ENCODE results near the gene FHL3.

DNA sequence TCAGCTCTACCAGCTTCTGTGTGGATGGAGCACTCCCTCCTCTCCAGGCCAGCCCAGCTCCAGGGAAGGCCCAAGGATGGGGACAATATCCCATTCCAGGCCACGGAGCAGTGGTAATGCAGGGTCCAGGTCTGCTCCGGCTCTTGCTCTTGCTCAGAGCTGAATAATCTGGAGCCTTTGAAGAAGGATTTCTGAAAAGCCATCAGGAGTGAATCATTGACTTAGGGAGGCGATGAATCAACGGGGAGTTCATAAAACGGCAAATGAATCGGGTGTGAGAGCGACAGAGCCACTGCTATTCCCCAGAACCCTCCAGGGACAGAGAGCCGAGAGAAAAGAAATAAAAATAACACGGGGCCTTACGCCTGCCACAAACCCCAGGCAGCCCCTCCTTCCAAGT is 33.5 kb upstream of the FHL3 start:
- TF ChIP-seq, protein P1, sequence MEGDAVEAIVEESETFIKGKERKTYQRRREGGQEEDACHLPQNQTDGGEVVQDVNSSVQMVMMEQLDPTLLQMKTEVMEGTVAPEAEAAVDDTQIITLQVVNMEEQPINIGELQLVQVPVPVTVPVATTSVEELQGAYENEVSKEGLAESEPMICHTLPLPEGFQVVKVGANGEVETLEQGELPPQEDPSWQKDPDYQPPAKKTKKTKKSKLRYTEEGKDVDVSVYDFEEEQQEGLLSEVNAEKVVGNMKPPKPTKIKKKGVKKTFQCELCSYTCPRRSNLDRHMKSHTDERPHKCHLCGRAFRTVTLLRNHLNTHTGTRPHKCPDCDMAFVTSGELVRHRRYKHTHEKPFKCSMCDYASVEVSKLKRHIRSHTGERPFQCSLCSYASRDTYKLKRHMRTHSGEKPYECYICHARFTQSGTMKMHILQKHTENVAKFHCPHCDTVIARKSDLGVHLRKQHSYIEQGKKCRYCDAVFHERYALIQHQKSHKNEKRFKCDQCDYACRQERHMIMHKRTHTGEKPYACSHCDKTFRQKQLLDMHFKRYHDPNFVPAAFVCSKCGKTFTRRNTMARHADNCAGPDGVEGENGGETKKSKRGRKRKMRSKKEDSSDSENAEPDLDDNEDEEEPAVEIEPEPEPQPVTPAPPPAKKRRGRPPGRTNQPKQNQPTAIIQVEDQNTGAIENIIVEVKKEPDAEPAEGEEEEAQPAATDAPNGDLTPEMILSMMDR (IDR thresholded peaks at IDR 0.05): no peak
- TF ChIP-seq, protein P2, sequence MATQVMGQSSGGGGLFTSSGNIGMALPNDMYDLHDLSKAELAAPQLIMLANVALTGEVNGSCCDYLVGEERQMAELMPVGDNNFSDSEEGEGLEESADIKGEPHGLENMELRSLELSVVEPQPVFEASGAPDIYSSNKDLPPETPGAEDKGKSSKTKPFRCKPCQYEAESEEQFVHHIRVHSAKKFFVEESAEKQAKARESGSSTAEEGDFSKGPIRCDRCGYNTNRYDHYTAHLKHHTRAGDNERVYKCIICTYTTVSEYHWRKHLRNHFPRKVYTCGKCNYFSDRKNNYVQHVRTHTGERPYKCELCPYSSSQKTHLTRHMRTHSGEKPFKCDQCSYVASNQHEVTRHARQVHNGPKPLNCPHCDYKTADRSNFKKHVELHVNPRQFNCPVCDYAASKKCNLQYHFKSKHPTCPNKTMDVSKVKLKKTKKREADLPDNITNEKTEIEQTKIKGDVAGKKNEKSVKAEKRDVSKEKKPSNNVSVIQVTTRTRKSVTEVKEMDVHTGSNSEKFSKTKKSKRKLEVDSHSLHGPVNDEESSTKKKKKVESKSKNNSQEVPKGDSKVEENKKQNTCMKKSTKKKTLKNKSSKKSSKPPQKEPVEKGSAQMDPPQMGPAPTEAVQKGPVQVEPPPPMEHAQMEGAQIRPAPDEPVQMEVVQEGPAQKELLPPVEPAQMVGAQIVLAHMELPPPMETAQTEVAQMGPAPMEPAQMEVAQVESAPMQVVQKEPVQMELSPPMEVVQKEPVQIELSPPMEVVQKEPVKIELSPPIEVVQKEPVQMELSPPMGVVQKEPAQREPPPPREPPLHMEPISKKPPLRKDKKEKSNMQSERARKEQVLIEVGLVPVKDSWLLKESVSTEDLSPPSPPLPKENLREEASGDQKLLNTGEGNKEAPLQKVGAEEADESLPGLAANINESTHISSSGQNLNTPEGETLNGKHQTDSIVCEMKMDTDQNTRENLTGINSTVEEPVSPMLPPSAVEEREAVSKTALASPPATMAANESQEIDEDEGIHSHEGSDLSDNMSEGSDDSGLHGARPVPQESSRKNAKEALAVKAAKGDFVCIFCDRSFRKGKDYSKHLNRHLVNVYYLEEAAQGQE (IDR thresholded peaks at IDR 0.05; ENCODE audit: insufficient read depth in 1 of 2, low read depth in 2 of 2, low read length in 1 of 2): no peak
- TF ChIP-seq POLR2AphosphoS5 (IDR thresholded peaks at IDR 0.05; ENCODE audit: low read depth, low read length): no peak
- no peak for TF ChIP-seq TCF7L2 (IDR thresholded peaks at IDR 0.05; ENCODE audit: low read depth, low read length)
- TF ChIP-seq SIN3A (IDR thresholded peaks at IDR 0.05; ENCODE audit: borderline replicate concordance, insufficient read depth, low read depth, low read length): no peak
